ENCODE data around the gene MAGEB4. TPM values are rescaled to one million over a fixed set of nuclear protein-coding genes. Genes with fewer than 3 reads are reported as not detected.

MAGEB4 gene
- total RNA-seq, 1 experiment from 2014 or later: not detected

GRCh38 chrX:30275498-30275897 lies 33.7 kb downstream of the MAGEB4 start:
- peak; percentile 60 for TF ChIP-seq CTCF (conservative IDR thresholded peaks at IDR 0.05; ENCODE audit: low read depth, low read length)
- no peak for TF ChIP-seq EZH2 (IDR thresholded peaks at IDR 0.05; ENCODE audit: low read length, unreplicated experiment)
- Histone ChIP-seq H3K79me2 (ENCODE audit: low read length) (no peaks in the 10 kb centered on the region), H3K27me3 (ENCODE audit: low read length) (no peaks in the 10 kb centered on the region), H3K9me3 (ENCODE audit: low read length) (no peaks in the 10 kb centered on the region), H3K36me3 (ENCODE audit: low read depth, low read length) (no peaks in the 10 kb centered on the region), H3K9me2 (replicated peaks; ENCODE audit: low read length) (no peaks in the 10 kb centered on the region), H3K9ac (ENCODE audit: low read length) (no peak overlapping the region), H3K27ac (ENCODE audit: low read length) (no peak overlapping the region), H3K4me3 (ENCODE audit: low read length) (no peak overlapping the region), H3F3A (ENCODE audit: low read length, unreplicated experiment) (no peaks in the 10 kb centered on the region), H3K4me2 (ENCODE audit: low read length) (no peak overlapping the region), H4K20me1 (ENCODE audit: low read length) (no peaks in the 10 kb centered on the region), H2AFZ (ENCODE audit: low read length) (no peak overlapping the region), H3K4me1 (ENCODE audit: insufficient read depth, low read length) (no peaks in the 10 kb centered on the region)
- ATAC-seq (no peak), DNase-seq (peak; percentile 43)
- no TSS peak for BruUV-seq (replicated peaks)
- CTCF ChIA-PET: no interaction called here
- intact Hi-C loops (cut with micrococcal nuclease): loop anchor here (1.0 kb wide), 2 partner anchors 213 to 229 kb away; no protein-coding TSS in a partner anchor
- POLR2A ChIA-PET (ENCODE audit: unreplicated experiment): no interaction called here

GRCh38 chrX:30278365-30278764 lies 36.6 kb downstream of the MAGEB4 start:
- intact Hi-C loops (cut with micrococcal nuclease): no loop called here
- TF ChIP-seq CTCF (conservative IDR thresholded peaks at IDR 0.05; ENCODE audit: low read depth, low read length) (no peak), EZH2 (IDR thresholded peaks at IDR 0.05; ENCODE audit: low read length, unreplicated experiment) (no peak), EZH2phosphoT487 (IDR thresholded peaks at IDR 0.05; ENCODE audit: borderline replicate concordance, low read length) (no peak)
- CTCF ChIA-PET: no interaction called here

GRCh38 chrX:30280428-30280827 lies 38.6 kb downstream of the MAGEB4 start:
- no peaks in the 10 kb centered on the region for H3K27me3 ChIP-seq (ENCODE audit: low read length)
- ATAC-seq (no peak), DNase-seq (no peak)
- H3K4me1 ChIP-seq (ENCODE audit: insufficient read depth, low read length): peaks cover 28% of the 10 kb centered on the region
- no peaks in the 10 kb centered on the region for H4K20me1 ChIP-seq (ENCODE audit: low read length)
- POLR2A ChIA-PET (ENCODE audit: unreplicated experiment): no interaction called here
- no peak overlapping the region for H3K4me3 ChIP-seq (ENCODE audit: low read length)
- no peaks in the 10 kb centered on the region for H3K36me3 ChIP-seq (ENCODE audit: low read depth, low read length)
- no peaks in the 10 kb centered on the region for H3K79me2 ChIP-seq (ENCODE audit: low read length)
- no TSS peak for BruUV-seq (replicated peaks)
- H3F3A ChIP-seq (ENCODE audit: low read length, unreplicated experiment): peaks cover 5% of the 10 kb centered on the region
- intact Hi-C loops (cut with micrococcal nuclease): no loop called here
- H3K9me3 ChIP-seq (ENCODE audit: low read length): no peaks in the 10 kb centered on the region
- no peaks in the 10 kb centered on the region for H3K9me2 ChIP-seq (replicated peaks; ENCODE audit: low read length)
- CTCF ChIA-PET: no interaction called here
- H2AFZ ChIP-seq (ENCODE audit: low read length): no peak overlapping the region
- no peak overlapping the region for H3K27ac ChIP-seq (ENCODE audit: low read length)
- H3K9ac ChIP-seq (ENCODE audit: low read length): no peak overlapping the region
- no peak for TF ChIP-seq EZH2 (IDR thresholded peaks at IDR 0.05; ENCODE audit: low read length, unreplicated experiment)
- no peak for TF ChIP-seq CTCF (conservative IDR thresholded peaks at IDR 0.05; ENCODE audit: low read depth, low read length)
- TF ChIP-seq EZH2phosphoT487 (IDR thresholded peaks at IDR 0.05; ENCODE audit: borderline replicate concordance, low read length): no peak
- no peak overlapping the region for H3K4me2 ChIP-seq (ENCODE audit: low read length)

More at GRCh38 chrX:30278365-30278764, 36.6 kb downstream of the MAGEB4 start:
- Histone ChIP-seq H3F3A (ENCODE audit: low read length, unreplicated experiment) (peaks cover 5% of the 10 kb centered on the region), H3K9me3 (ENCODE audit: low read length) (no peaks in the 10 kb centered on the region), H3K9ac (ENCODE audit: low read length) (no peak overlapping the region), H3K9me2 (replicated peaks; ENCODE audit: low read length) (no peaks in the 10 kb centered on the region), H4K20me1 (ENCODE audit: low read length) (no peaks in the 10 kb centered on the region), H3K27me3 (ENCODE audit: low read length) (no peaks in the 10 kb centered on the region), H3K79me2 (ENCODE audit: low read length) (no peaks in the 10 kb centered on the region), H3K36me3 (ENCODE audit: low read depth, low read length) (no peaks in the 10 kb centered on the region), H3K4me1 (ENCODE audit: insufficient read depth, low read length) (peaks cover 17% of the 10 kb centered on the region), H2AFZ (ENCODE audit: low read length) (no peak overlapping the region), H3K4me3 (ENCODE audit: low read length) (no peak overlapping the region), H3K4me2 (ENCODE audit: low read length) (no peak overlapping the region), H3K27ac (ENCODE audit: low read length) (no peak overlapping the region)
- no TSS peak for BruUV-seq (replicated peaks)
- DNase-seq: no peak
- POLR2A ChIA-PET (ENCODE audit: unreplicated experiment): no interaction called here
- no peak for ATAC-seq
